H1 (cell line): ENCODE results near the gene HSPD1. TPM values are rescaled to one million over a fixed set of nuclear protein-coding genes. Genes with fewer than 3 reads are reported as not detected.

Experiments
- CTCF ChIA-PET: fragments of 300-600 bp; sonication (Branson Sonifier 250); formaldehyde crosslinking; loops from one replicate; lab custom pipeline; 2021; ENCODE audit not compliant: partially characterized antibody; lab: Charles Lee
- POLR2A ChIA-PET: fragments of 300-600 bp; sonication (Branson Sonifier 250); formaldehyde crosslinking; loops from one replicate; lab custom pipeline; 2021; ENCODE audit warnings: inconsistent platforms; ENCODE audit not compliant: partially characterized antibody; lab: Charles Lee
- DNase-seq, 2 experiments: peaks; one replicate each; pipeline versions ENCODE4 v3.0.0 to v3.0.0-alpha.2; 2010 to 2022; ENCODE audit warnings: low spot score in 2 of 2, low read depth in 1 of 2, mixed read lengths in 1 of 2
- FAIRE-seq: peaks from 2 replicates; lab custom pipeline; 2011; peaks lifted over from hg19 to GRCh38; lab: Jason Lieb, UNC
- H2AFZ ChIP-seq: 2 replicates; pipeline ENCODE4 v1.8.1; 2012; ENCODE audit warnings: low read length, inconsistent platforms
- H2AK5ac ChIP-seq: 2 replicates; pipeline ENCODE4 v1.6.1; 2013; ENCODE audit warnings: low read depth, low read length
- H2BK120ac ChIP-seq: replicated peaks from 2 replicates; pipeline ENCODE3; 2013; ENCODE audit warnings: low read depth, low read length, inconsistent platforms
- H2BK12ac ChIP-seq: 2 replicates; pipeline ENCODE4 v1.6.1; 2013; ENCODE audit warnings: low read depth, low read length
- H2BK15ac ChIP-seq: 2 replicates; pipeline ENCODE4 v1.6.1; 2013; ENCODE audit warnings: low read length
- H2BK20ac ChIP-seq: 2 replicates; pipeline ENCODE4 v1.6.1; 2013; ENCODE audit warnings: low read length
- H2BK5ac ChIP-seq: 2 replicates; pipeline ENCODE4 v1.6.1; 2013; ENCODE audit warnings: low read depth, low read length
- H3K14ac ChIP-seq: 2 replicates; pipeline ENCODE4 v1.6.1; 2013; ENCODE audit warnings: inconsistent platforms; ENCODE audit not compliant: insufficient read length
- H3K18ac ChIP-seq: 2 replicates; pipeline ENCODE4 v1.6.1; 2013; ENCODE audit warnings: low read length; ENCODE audit errors: extremely low read depth
- H3K23ac ChIP-seq: 2 replicates; pipeline ENCODE4 v1.6.1; 2013; ENCODE audit warnings: inconsistent platforms; ENCODE audit not compliant: insufficient read length
- H3K23me2 ChIP-seq: 2 replicates; pipeline ENCODE4 v1.6.1; 2013; ENCODE audit warnings: low read depth, low read length
- H3K27ac ChIP-seq: 2 replicates; pipeline ENCODE4 v1.6.1; 2011; ENCODE audit warnings: low read depth, low read length, inconsistent platforms
- H3K27me3 ChIP-seq, 4 experiments: replicated peaks in 1 of 4; 1 replicate in 1 of 4; 2 replicates in 3 of 4; pipeline versions ENCODE4 v1.6.1 to v1.8.1; 2011 to 2013; ENCODE audit warnings: low read length in 3 of 4, mild to moderate bottlenecking in 3 of 4, inconsistent platforms in 2 of 4, mixed read lengths in 2 of 4, moderate library complexity in 1 of 4; ENCODE audit not compliant: control insufficient read depth in 3 of 4, insufficient read depth in 3 of 4; ENCODE audit errors: extremely low read depth in 1 of 4
- H3K36me3 ChIP-seq, 4 experiments: 2 replicates each; pipeline versions ENCODE4 v1.6.1 to v1.8.1; 2011 to 2013; ENCODE audit warnings: mild to moderate bottlenecking in 4 of 4, low read length in 3 of 4, moderate library complexity in 2 of 4, control low read depth in 1 of 4, inconsistent platforms in 1 of 4; ENCODE audit not compliant: insufficient read depth in 4 of 4, control insufficient read depth in 2 of 4
- H3K4ac ChIP-seq: replicated peaks from 2 replicates; pipeline ENCODE3; 2013; ENCODE audit warnings: low read length, low read depth, mixed read lengths, inconsistent platforms; ENCODE audit not compliant: insufficient read length
- H3K4me1 ChIP-seq, 4 experiments: replicated peaks in 1 of 4; 1 replicate in 1 of 4; 2 replicates in 3 of 4; pipeline versions ENCODE4 v1.6.1 to v1.8.1; 2011 to 2013; ENCODE audit warnings: low read length in 3 of 4, inconsistent platforms in 2 of 4, mixed read lengths in 1 of 4; ENCODE audit not compliant: insufficient read depth in 4 of 4, control insufficient read depth in 3 of 4
- H3K4me2 ChIP-seq, 2 experiments: 2 replicates each; pipeline versions ENCODE4 v1.6.1 to v1.8.1; 2011 to 2013; ENCODE audit warnings: low read depth in 2 of 2, low read length in 2 of 2, control low read depth in 1 of 2, inconsistent platforms in 1 of 2, mild to moderate bottlenecking in 1 of 2; ENCODE audit not compliant: insufficient read depth in 1 of 2
- H3K4me3 ChIP-seq, 4 experiments: fragments of 200-600, 300-600 bp in 1 of 4; sonication (generic), shearing (Covaris generic), sonication (Bioruptor Twin) in 1 of 4; 2 replicates each; pipeline versions ENCODE4 v1.5.1 to v1.8.1; 2011 to 2016; ENCODE audit warnings: low read length in 4 of 4, low read depth in 3 of 4, control low read depth in 2 of 4, inconsistent platforms in 2 of 4, mild to moderate bottlenecking in 2 of 4, mixed read lengths in 1 of 4, moderate library complexity in 1 of 4; ENCODE audit not compliant: insufficient read depth in 2 of 4; ENCODE audit errors: extremely low read depth in 1 of 4
- H3K56ac ChIP-seq: replicated peaks from 2 replicates; pipeline ENCODE3; 2013; ENCODE audit warnings: low read depth, mild to moderate bottlenecking, mixed read lengths, low read length, inconsistent platforms; ENCODE audit not compliant: insufficient read length
- H3K79me1 ChIP-seq: 2 replicates; pipeline ENCODE4 v1.6.1; 2013; ENCODE audit warnings: low read depth, low read length, control low read depth
- H3K79me2 ChIP-seq, 2 experiments: 2 replicates each; pipeline versions ENCODE4 v1.6.1 to v1.8.1; 2012 to 2013; ENCODE audit warnings: low read length in 2 of 2, mild to moderate bottlenecking in 2 of 2, inconsistent platforms in 1 of 2; ENCODE audit not compliant: insufficient read depth in 2 of 2, control insufficient read depth in 1 of 2
- H3K9ac ChIP-seq, 4 experiments: replicated peaks in 1 of 4; 1 replicate in 1 of 4; 2 replicates in 3 of 4; pipeline versions ENCODE4 v1.6.1 to v1.8.1; 2011 to 2013; ENCODE audit warnings: low read depth in 3 of 4, low read length in 3 of 4, control low read depth in 2 of 4, mild to moderate bottlenecking in 2 of 4, moderate library complexity in 2 of 4, inconsistent platforms in 1 of 4; ENCODE audit errors: extremely low read depth in 1 of 4
- H3K9me3 ChIP-seq, 2 experiments: 2 replicates each; pipeline versions ENCODE4 v1.6.1 to v1.8.1; 2012 to 2013; ENCODE audit warnings: mild to moderate bottlenecking in 2 of 2, moderate library complexity in 2 of 2, control low read depth in 1 of 2, inconsistent platforms in 1 of 2, low read depth in 1 of 2, low read length in 1 of 2, mixed read lengths in 1 of 2; ENCODE audit not compliant: insufficient read depth in 2 of 2
- H4K20me1 ChIP-seq, 2 experiments: replicated peaks in 1 of 2; 2 replicates each; pipeline versions ENCODE3 to v1.8.1; 2011 to 2013; ENCODE audit warnings: inconsistent platforms in 2 of 2, low read length in 2 of 2, mild to moderate bottlenecking in 1 of 2; ENCODE audit not compliant: insufficient read depth in 2 of 2, control insufficient read depth in 1 of 2
- H4K5ac ChIP-seq: 2 replicates; pipeline ENCODE4 v1.6.1; 2013; ENCODE audit warnings: low read length, low read depth, mixed read lengths, inconsistent platforms; ENCODE audit not compliant: insufficient read length
- H4K8ac ChIP-seq: 2 replicates; pipeline ENCODE4 v1.8.0; 2013; ENCODE audit warnings: mild to moderate bottlenecking, moderate library complexity, low read length, inconsistent platforms; ENCODE audit not compliant: insufficient read depth; ENCODE audit errors: extremely low read depth
- H4K91ac ChIP-seq: replicated peaks from 2 replicates; pipeline ENCODE3; 2013; ENCODE audit warnings: low read length, mixed read lengths, inconsistent platforms; ENCODE audit not compliant: insufficient read length
- CBX8 ChIP-seq: fragments of 300-800, 300-1000 bp; sonication (generic); IDR thresholded peaks from 2 replicates; pipeline ENCODE4 v1.7.1; 2016; ENCODE audit warnings: low read depth, low read length, borderline replicate concordance
- EGR1 ChIP-seq: IDR thresholded peaks from 2 replicates; pipeline ENCODE4 v1.6.1; 2011; ENCODE audit warnings: low read depth, low read length, borderline replicate concordance
- FOSL1 ChIP-seq: IDR thresholded peaks from 2 replicates; pipeline ENCODE4 v1.6.1; 2011; ENCODE audit warnings: mild to moderate bottlenecking, low read depth, low read length, moderate library complexity; ENCODE audit not compliant: insufficient read depth
- NANOG ChIP-seq: IDR thresholded peaks from 2 replicates; pipeline ENCODE4 v1.6.1; 2011; ENCODE audit warnings: low read length, low read depth, mild to moderate bottlenecking, inconsistent platforms; ENCODE audit not compliant: insufficient read depth, poor library complexity, severe bottlenecking
- USF2 ChIP-seq: IDR thresholded peaks from 2 replicates; pipeline ENCODE4 v1.6.1; 2011; ENCODE audit warnings: low read length, improper control_type of control experiment
- ZNF274 ChIP-seq: IDR thresholded peaks from 2 replicates; pipeline ENCODE4 v1.7.0; 2012; ENCODE audit warnings: low read length, borderline replicate concordance; ENCODE audit errors: extremely low read depth
- WGBS, 2 experiments: shearing (Covaris generic) in 1 of 2; methylation state at CpG; one replicate each; pipeline versions ENCODE4 v1.1.6 to v1.1.7; 2013 to 2015; ENCODE audit warnings: low lambda C conversion rate in 2 of 2, mixed read lengths in 2 of 2, inconsistent platforms in 1 of 2, low coverage in 1 of 2, missing lambda C conversion rate in 1 of 2; ENCODE audit not compliant: insufficient replicate concordance in 2 of 2, insufficient coverage in 1 of 2, insufficient read length in 1 of 2; ENCODE audit errors: extremely low coverage in 1 of 2, missing lambda C conversion rate in 1 of 2; 5-methylcytosine and 5-hydroxymethylcytosine counted together
- polyA plus RNA-seq, 7 experiments: library from polyadenylated mRNA; depleted of rRNA in 3 of 7; stranded (reverse) in 5 of 7; unstranded in 2 of 7; fragments of >200 nt in 5 of 7; fragments of 200-250 nt in 2 of 7; gene quantifications; 1 replicate in 5 of 7; 2 replicates in 1 of 7; 4 replicates in 1 of 7; pipeline versions ENCODE4 v1.2.1 to v1.2.3, GENCODE V29; 2011 to 2013; ENCODE audit warnings: missing spikeins in 2 of 7, mixed read lengths in 2 of 7
- total RNA-seq: library from RNA; stranded (reverse); fragmentation: NEBNext Ultra II Directional; extraction: Animal tissue kit (Norgen Biotek cat#: 25700); gene quantifications from 2 replicates; pipeline ENCODE4 v1.2.1, GENCODE V29; 2021

HSPD1 gene
- total and polyA plus RNA-seq, 2 of the 8 experiments (the other 6 are each of a cell fraction or from before 2014, with no cell fraction given) = 221 to 1,108 TPM

DNA sequence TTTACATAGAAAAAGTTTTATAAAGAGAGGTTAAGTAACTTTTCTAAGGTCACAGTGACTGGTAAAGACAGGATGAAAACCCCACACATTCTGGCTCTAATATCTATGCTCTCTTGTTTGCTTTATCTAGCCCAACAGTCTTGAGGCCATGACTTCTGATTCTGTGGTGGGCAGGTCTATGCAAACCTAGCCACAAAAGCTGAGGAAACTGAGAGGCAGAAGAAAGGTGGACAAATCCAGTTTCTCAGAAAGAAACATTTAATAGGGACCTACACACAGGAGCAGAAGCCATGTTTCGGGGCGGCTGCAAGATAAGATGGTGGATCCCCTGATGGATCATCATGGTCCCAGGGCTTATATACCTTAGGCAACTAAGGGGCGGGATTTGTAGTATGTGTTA, 21.8 kb downstream of the HSPD1 start:
- TF ChIP-seq NANOG (no peak), EGR1 (no peak), CBX8 (no peak), USF2 (no peak), ZNF274 (no peak), FOSL1 (no peak)
- TF ChIP-seq, all 59 proteins: peak for 0
- Histone ChIP-seq H3K4ac (no peak overlapping the region), H2AFZ (no peak overlapping the region), H3K23me2 (no peaks in the 10 kb centered on the region), H3K18ac (no peak overlapping the region), H3K4me1 (no peaks in the 10 kb centered on the region), H2BK20ac (no peak overlapping the region), H2BK120ac (no peak overlapping the region), H3K56ac (no peak overlapping the region), H2BK5ac (no peak overlapping the region), H3K4me2 (no peak overlapping the region), H2BK15ac (no peak overlapping the region), H3K79me1 (no peaks in the 10 kb centered on the region), H2AK5ac (no peak overlapping the region), H3K9me3 (no peaks in the 10 kb centered on the region), H2BK12ac (no peak overlapping the region), H4K5ac (no peak overlapping the region), H3K36me3 (peaks cover 0 to 17% (median 6%) of the 10 kb centered on the region in 4 experiments; a peak in 5 of 8 replicates), H3K27ac (no peak overlapping the region), H3K23ac (no peak overlapping the region), H3K9ac (no peak overlapping the region), H4K91ac (no peak overlapping the region), H3K14ac (no peak overlapping the region), H3K4me3 (no peak overlapping the region), H3K27me3 (no peaks in the 10 kb centered on the region), H4K20me1 (no peaks in the 10 kb centered on the region), H4K8ac (no peak overlapping the region; the same call in 1 of the 2 replicates), H3K79me2 (no peaks in the 10 kb centered on the region)
- no peak for FAIRE-seq
- ChIA-PET POLR2A (interaction anchor here (1.1 to 6.3 kb wide), 4 partner anchors 9 to 21 kb away, joined by 3 to 37 read pairs (median 4); partner anchors contain the start of genes HSPD1 and HSPE1), CTCF (interaction anchor here (1.6 kb wide), 1 partner anchor 20 kb away, joined by 3 read pairs; no protein-coding TSS in a partner anchor)
- WGBS, 2 experiments = 94% methylated on average over 3 of the region's 3 CpGs; no CpG with 5 or more reads in 1 of the 2 experiments
- no peak for DNase-seq
